Measurements from ENCODE around the gene SARDH. TPM values are rescaled to one million over a fixed set of nuclear protein-coding genes. Genes with fewer than 3 reads are reported as not detected.

SARDH gene
- total and polyA plus RNA-seq, 2 of the 8 experiments (the other 6 are each of a cell fraction or from before 2014, with no cell fraction given) = 6.4 to 7.4 TPM

- Histone ChIP-seq H2BK120ac (replicated peaks; ENCODE audit: low read depth, low read length) (no peak overlapping the region), H3K14ac (ENCODE audit: insufficient read length) (no peak overlapping the region), H4K20me1 (replicated peaks in 1 of 2; ENCODE audit: control insufficient read depth in 1 of 2, insufficient read depth in 2 of 2, low read length in 2 of 2) (peaks cover 0 to 3% of the 10 kb centered on the region in 2 experiments), H3K18ac (ENCODE audit: extremely low read depth, low read length) (no peak overlapping the region), H2AK5ac (ENCODE audit: low read depth, low read length) (no peak overlapping the region), H4K5ac (ENCODE audit: insufficient read length, low read depth, low read length) (no peak overlapping the region), H3K9me3 (ENCODE audit: insufficient read depth in 2 of 2, low read depth in 1 of 2, low read length in 1 of 2) (no peaks in the 10 kb centered on the region), H3K4me1 (replicated peaks in 1 of 4; ENCODE audit: control insufficient read depth in 3 of 4, insufficient read depth in 4 of 4, low read length in 3 of 4) (peaks cover 0 to 14% (median 9%) of the 10 kb centered on the region in 4 experiments; a peak in 5 of 7 replicates), H3K4me2 (ENCODE audit: insufficient read depth in 1 of 2, low read depth in 2 of 2, low read length in 2 of 2) (no peak overlapping the region), H3K27ac (ENCODE audit: low read depth, low read length) (no peak overlapping the region), H3K23me2 (ENCODE audit: low read depth, low read length) (peaks cover 4% of the 10 kb centered on the region; the same call in 1 of the 2 replicates), H2BK20ac (ENCODE audit: low read length) (no peak overlapping the region), H3K56ac (replicated peaks; ENCODE audit: insufficient read length, low read depth, low read length) (no peak overlapping the region), H3K27me3 (replicated peaks in 1 of 4; ENCODE audit: control insufficient read depth in 3 of 4, extremely low read depth in 1 of 4, insufficient read depth in 3 of 4, low read length in 3 of 4) (no peaks in the 10 kb centered on the region), H4K8ac (ENCODE audit: extremely low read depth, insufficient read depth, low read length) (no peak overlapping the region), H3K4me3 (ENCODE audit: extremely low read depth in 1 of 4, insufficient read depth in 2 of 4, low read depth in 3 of 4, low read length in 4 of 4) (no peak overlapping the region), H3K79me1 (ENCODE audit: low read depth, low read length) (no peaks in the 10 kb centered on the region), H2AFZ (ENCODE audit: low read length) (no peak overlapping the region), H3K79me2 (ENCODE audit: control insufficient read depth in 1 of 2, insufficient read depth in 2 of 2, low read length in 2 of 2) (no peaks in the 10 kb centered on the region), H3K23ac (ENCODE audit: insufficient read length) (no peak overlapping the region), H2BK12ac (ENCODE audit: low read depth, low read length) (no peak overlapping the region), H4K91ac (replicated peaks; ENCODE audit: insufficient read length, low read length) (no peak overlapping the region), H3K36me3 (ENCODE audit: control insufficient read depth in 2 of 4, insufficient read depth in 4 of 4, low read length in 3 of 4) (no peaks in the 10 kb centered on the region), H2BK15ac (ENCODE audit: low read length) (no peak overlapping the region), H3K4ac (replicated peaks; ENCODE audit: insufficient read length, low read depth, low read length) (no peak overlapping the region), H2BK5ac (ENCODE audit: low read depth, low read length) (no peak overlapping the region), H3K9ac (replicated peaks in 1 of 4; ENCODE audit: extremely low read depth in 1 of 4, low read depth in 3 of 4, low read length in 3 of 4) (no peak overlapping the region)
- POLR2A ChIA-PET (ENCODE audit: partially characterized antibody) = no interaction called here
- WGBS, 2 experiments (ENCODE audit: extremely low coverage in 1 of 2, insufficient coverage in 1 of 2, insufficient read length in 1 of 2, insufficient replicate concordance in 2 of 2, low coverage in 1 of 2, low lambda C conversion rate in 2 of 2, missing lambda C conversion rate in 1 of 2) = 84% methylated on average over 25 of the region's 30 CpGs; no CpG with 5 or more reads in 1 of the 2 experiments
- FAIRE-seq = peak; percentile 89
- CTCF ChIA-PET (ENCODE audit: partially characterized antibody) = interaction anchor here (1.4 to 2.5 kb wide), 3 partner anchors 11 to 193 kb away, joined by 5 to 10 read pairs (median 9); no protein-coding TSS in a partner anchor
- no peak for DNase-seq (ENCODE audit: low read depth in 1 of 2, low spot score in 2 of 2)
- TF ChIP-seq BACH1 (IDR thresholded peaks at IDR 0.05; ENCODE audit: low read length) (no peak), SIRT6 (IDR thresholded peaks at IDR 0.05; ENCODE audit: low read length) (no peak), CEBPB (IDR thresholded peaks at IDR 0.05; ENCODE audit: low read depth, low read length) (no peak), HDAC2 (IDR thresholded peaks at IDR 0.05; ENCODE audit: borderline replicate concordance in 1 of 2, low read depth in 2 of 2, low read length in 2 of 2) (no peak), GTF2F1 (IDR thresholded peaks at IDR 0.05; ENCODE audit: borderline replicate concordance, low read depth, low read length) (no peak), EGR1 (IDR thresholded peaks at IDR 0.05; ENCODE audit: borderline replicate concordance, low read depth, low read length) (no peak), SP1 (IDR thresholded peaks at IDR 0.05; ENCODE audit: low read depth, low read length) (peak; percentile 83), RAD21 (IDR thresholded peaks at IDR 0.05 in 1 of 2, conservative IDR thresholded peaks at IDR 0.05 in 1 of 2; ENCODE audit: low read depth in 2 of 2, low read length in 2 of 2) (no peak), TAF1 (IDR thresholded peaks at IDR 0.05; ENCODE audit: low read depth, low read length) (no peak), NRF1 (IDR thresholded peaks at IDR 0.05; ENCODE audit: low read depth, low read length) (no peak)
These were observed 6.1 kb downstream of the SARDH start for GRCh38 chr9:133731876-133732638.
